Activated CD8-positive, alpha-beta memory T cell treated with anti-CD3 and anti-CD28 coated beads for 36 hours (primary cell): Measurements from ENCODE around the gene VCL. TPM values are rescaled to one million over a fixed set of nuclear protein-coding genes. Genes with fewer than 3 reads are reported as not detected.

Experiments
- CTCF ChIA-PET: fragments of 350-600 bp; sonication (Branson Sonifier 250); formaldehyde crosslinking; loops from one replicate; lab custom pipeline; 2021; ENCODE audit warnings: antibody characterized with exemption; lab: Charles Lee
- POLR2A ChIA-PET: fragments of 350-600 bp; sonication (Branson Sonifier 250); formaldehyde crosslinking; loops from one replicate; lab custom pipeline; 2021; ENCODE audit warnings: antibody characterized with exemption; lab: Charles Lee
- total RNA-seq, 2 experiments: library from RNA; stranded (reverse); gene quantifications; one replicate each; pipeline ENCODE4 v1.2.3, GENCODE V29; 2021

VCL gene
- total RNA-seq, 2 experiments from 2014 or later: 25.4 to 25.9 TPM

DNA sequence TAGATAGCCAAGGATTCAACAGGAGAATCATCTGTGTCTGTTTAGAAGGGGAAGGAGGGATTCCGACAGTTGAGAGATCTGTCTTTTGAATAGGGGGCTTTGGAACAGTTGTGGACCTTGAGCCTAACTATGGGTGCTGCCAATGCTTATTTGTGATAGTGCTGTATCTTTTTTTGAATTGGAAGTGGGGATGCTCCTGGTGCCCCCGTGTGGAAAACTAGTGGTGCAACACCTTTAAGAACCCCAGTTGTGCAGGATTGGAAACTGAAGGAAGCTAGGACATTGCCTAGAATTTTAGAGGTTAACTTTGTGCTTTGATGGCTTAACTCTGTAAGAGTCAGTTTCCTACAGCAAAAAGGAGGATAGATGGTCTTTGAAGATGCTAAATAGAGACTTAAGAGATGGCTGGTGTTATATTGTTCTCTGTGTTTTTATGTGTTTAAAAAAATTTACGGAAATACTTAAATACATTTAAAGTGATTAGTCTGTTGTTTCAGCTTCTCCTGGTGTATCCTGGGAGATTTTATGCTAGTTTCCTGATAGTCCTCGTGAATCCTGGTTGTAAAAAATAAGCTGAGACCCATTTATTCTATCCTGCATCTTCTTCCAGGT is 83.4 kb downstream of the VCL start:
- POLR2A ChIA-PET: no interaction called here

DNA sequence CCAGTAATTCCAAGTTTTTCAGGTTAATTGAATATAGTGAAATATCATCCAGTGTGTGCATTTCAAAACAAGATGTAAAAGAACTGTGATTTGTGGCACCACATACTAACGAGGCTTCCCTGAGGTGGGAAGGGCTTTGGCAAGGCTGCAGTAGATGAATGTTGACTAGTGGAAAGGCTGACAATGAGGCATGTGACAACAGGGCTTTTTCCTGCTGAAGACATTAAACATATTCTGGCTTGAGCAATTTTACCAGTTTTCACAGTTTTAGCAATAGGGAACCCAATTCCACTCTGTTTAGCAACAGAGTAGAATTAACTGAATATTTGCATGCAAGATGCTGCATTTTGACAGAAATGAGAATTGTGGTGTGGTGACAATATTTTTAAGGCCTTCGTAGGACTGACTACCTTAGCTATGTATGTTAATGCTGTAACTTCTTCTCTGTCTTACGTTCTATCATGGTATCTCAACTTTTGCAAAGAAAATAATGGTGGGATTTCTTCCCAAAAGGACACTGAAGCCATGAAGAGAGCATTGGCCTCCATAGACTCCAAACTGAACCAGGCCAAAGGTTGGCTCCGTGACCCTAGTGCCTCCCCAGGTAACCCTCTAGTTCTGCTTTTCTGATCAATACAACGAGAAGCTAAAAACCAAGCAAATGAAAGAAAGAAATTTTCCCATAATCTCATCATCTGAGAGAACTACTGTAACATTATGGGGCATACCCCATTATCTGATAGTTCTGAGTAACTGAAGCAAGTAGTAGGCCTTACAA is 84.2 kb downstream of the VCL start:
- ChIA-PET POLR2A (no interaction called here), CTCF (interaction anchor here (0.6 to 4.8 kb wide), 6 partner anchors 9 to 596 kb away, joined by 3 to 22 read pairs (median 4); no protein-coding TSS in a partner anchor)

More for the DNA sequence above, 83.4 kb downstream of the VCL start:
- CTCF ChIA-PET: interaction anchor here (0.6 to 4.8 kb wide), 8 partner anchors 8 to 595 kb away, joined by 3 to 22 read pairs (median 4); no protein-coding TSS in a partner anchor

DNA sequence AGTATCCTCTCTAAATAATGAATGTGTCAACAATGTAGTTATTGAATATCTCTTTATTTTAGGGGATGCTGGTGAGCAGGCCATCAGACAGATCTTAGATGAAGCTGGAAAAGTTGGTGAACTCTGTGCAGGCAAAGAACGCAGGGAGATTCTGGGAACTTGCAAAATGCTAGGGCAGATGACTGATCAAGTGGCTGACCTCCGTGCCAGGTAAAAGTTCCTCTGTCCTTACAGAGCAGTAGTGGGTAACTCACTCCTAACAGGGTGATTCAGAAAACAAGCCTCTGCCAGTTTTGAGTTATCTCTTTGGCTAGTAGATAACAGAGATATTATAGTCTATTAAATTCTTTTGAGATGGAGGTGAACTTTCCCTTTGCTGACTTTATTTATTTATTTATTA is 85.4 kb downstream of the VCL start:
- CTCF ChIA-PET: interaction anchor here (1.0 to 4.8 kb wide), 2 partner anchors 196 to 204 kb away, joined by 3 to 22 read pairs; no protein-coding TSS in a partner anchor
- POLR2A ChIA-PET: no interaction called here

DNA sequence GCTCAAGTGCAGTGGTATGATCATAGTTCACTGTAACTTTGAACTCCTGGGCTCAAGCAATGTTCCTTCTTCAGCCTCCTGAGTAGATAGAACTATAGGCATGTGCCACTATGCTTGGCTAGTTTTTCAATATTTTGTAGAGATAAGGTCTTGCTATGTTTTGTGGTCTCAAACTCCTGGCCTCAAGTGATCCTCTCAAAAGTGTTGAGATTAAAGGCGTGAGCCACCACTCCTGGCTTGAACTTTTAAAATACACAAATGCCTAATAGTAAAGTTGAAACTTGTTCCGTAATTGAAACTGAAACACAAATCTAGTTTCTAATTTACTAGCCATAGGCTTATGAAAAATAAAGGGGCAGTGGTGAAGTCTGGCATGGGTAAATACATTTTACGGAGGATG is 87.0 kb downstream of the VCL start:
- CTCF ChIA-PET: no interaction called here
- POLR2A ChIA-PET: no interaction called here

DNA sequence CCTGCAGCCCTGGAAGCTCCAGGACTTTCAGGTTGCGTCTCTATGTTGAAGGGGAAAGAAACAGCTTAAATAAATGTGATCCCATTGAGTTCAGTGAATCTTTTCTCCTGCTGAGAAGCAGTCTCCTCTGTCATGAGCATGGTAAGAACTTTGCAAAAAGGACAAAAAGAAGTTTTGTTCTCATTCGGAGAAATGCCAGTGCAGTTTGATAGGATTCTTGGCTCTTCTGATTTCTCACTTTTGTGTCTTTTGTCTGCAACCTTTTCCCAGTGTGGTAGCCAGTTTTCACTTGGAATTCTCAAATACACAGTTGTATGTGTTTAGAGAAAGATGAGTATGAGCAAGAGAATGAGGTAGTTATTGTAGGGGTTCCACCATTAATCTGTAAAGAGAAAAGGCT is 88.4 kb downstream of the VCL start:
- POLR2A ChIA-PET: no interaction called here
- CTCF ChIA-PET: no interaction called here

DNA sequence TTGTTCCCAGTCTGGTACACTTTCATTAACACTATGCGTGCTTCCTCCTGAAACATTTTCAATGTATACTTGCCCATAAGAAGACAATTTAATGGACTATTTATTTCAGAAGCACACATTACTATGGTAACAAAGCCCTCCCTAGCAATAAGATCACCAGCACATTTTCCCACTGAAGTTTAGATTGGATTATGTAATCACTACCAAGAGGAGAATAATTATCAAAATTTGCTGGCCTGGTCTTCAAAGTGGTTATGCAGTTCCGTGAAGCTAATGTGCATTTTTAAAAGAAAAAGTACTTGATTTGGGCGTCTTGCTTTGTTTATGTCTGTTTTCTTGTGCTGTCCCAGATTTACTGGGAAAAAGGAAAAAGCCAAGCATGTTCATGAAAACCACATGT is 90.8 kb downstream of the VCL start:
- ChIA-PET POLR2A (no interaction called here), CTCF (no interaction called here)

DNA sequence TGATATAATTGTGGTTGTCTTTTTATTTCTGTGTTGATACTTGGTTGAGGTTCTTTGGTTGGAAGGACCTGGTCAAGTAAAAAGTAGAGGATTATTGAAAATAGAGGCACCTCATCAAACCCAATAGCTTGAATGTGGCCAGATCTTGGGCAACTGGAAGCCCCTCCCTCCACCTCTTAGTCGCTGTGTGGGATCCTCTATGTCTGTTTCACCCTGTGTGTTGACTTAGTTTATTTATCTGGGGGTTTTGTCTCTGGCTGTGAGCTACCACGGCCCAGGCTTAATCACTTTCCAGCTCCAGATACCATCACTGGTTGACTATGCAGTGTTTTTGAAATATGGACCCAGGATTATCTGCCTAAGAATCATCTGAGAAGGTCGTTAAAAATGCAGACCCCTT is 94.5 kb downstream of the VCL start:
- ChIA-PET CTCF (no interaction called here), POLR2A (no interaction called here)

DNA sequence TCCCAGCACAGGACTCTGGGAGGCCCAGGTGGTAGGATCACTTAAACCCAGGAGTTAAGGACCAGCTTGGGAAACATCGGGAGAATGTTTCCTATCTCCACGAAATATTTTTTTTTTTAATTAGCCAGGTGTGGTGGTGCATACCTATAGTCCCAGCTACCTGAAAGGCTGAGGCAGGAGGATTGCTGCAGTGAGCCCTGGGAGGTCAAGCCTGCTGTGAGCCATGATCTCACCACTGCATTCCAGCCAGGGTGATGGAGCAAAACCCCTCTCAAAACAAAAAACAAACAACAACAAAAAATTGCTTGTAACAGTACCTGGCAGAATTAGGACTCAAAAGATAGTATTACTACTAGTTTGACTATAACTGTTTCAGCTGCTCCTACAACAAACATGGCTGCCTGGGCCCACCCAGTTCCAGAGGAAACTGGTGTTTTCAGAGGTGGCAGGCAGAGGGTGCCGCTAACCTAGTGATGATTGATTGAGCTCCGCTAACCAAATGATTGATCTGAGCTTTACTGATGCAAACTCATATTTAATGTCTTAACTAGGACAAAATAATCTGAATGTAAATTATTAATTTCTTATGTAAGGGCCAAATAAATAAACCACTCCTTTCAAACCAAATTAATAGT is 95.7 kb downstream of the VCL start:
- ChIA-PET POLR2A (no interaction called here), CTCF (no interaction called here)

DNA sequence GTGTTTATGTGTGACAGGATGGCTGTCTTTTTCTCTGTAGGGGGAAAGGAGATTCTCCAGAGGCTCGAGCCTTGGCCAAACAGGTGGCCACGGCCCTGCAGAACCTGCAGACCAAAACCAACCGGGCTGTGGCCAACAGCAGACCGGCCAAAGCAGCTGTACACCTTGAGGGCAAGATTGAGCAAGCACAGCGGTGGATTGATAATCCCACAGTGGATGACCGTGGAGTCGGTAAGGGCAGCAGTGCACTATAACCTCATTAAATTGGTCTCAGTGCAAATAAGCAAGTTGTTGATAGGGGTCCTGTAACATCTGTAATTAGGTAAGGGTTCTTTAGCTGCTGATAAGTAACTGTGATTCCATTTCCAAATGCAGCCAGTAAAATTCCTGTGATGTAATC is 96.3 kb downstream of the VCL start:
- ChIA-PET POLR2A (no interaction called here), CTCF (interaction anchor here (0.6 kb wide), 1 partner anchor 15 kb away, joined by 4 read pairs; no protein-coding TSS in a partner anchor)

DNA sequence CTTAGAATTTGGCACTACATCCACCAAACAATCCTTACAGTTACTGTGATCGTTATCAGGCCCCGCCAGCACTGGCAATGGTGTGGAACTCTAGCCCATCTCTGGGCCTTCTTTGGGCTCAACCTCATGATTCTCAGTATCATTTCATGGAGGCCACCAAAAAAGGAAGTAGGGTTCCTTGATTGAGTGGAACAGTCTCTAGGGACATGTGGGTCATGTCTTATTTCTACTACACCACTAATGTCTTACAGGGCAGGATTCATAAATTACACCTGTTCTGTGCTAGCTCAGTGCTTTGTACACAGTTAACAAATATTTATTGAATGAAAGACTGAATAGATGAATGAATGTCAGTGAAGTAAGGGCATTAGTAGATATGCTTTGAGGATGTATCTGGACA is 98.9 kb downstream of the VCL start:
- ChIA-PET CTCF (no interaction called here), POLR2A (no interaction called here)

DNA sequence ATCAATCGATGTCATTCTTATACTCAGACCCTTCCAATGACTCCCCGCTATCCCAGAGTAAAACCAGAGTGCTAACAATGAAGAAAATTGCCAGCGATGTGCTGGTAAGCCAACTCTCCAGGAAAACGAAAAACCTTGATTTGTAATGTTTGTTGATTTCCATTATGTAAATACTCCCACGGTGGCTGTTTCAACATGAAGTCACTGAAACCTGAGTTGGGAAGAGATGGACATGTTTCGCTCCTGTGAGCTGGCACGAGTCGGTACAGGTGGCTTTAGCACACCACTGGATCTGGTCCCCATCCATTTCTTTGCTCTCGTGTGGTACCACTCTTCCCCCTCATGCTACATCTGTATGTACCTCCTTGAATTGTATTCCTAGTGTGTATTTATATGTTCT is 99.9 kb downstream of the VCL start:
- CTCF ChIA-PET: interaction anchor here (0.6 kb wide), 1 partner anchor 157 kb away, joined by 3 read pairs; no protein-coding TSS in a partner anchor
- POLR2A ChIA-PET: no interaction called here

DNA sequence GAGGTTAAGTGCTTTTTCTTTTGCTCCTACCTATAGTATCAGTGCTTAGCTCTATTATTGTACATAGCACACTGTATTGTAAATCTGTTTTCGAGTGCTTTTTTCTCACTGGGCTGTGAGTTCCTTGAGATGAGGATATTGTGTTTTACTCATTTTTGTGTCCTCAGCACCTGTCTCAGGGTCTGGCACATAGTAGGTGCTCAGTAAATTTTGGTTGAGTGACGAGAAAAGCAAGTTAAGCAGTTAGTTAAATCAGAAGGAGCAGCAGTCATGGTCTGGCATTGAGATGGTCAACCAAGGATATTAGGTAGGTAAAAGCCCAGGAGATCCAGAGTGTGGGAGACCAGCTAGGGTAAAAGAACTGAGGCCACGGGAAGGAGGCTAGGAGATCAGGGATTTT is 101.5 kb downstream of the VCL start:
- POLR2A ChIA-PET: no interaction called here
- CTCF ChIA-PET: interaction anchor here (0.5 kb wide), 1 partner anchor 395 kb away, joined by 3 read pairs; no protein-coding TSS in a partner anchor

DNA sequence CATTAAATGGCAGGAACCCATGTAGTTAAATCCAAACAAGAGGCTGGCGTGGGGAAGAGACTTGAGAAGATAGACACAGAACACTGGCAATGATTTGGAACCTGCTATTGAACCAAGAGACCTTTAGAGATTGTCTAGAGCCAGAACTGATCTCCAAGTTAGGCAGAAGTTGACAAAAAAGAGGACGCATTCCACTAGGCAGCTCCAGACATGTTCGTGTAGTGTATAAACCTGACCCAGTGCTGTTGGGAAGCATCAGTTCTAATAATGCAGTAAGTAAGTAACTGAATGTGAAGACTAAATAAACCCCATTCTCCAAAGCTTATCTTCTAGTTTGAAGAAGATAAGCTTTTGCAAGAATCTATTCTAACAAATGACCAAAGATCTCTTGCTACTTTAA is 101.9 kb downstream of the VCL start:
- ChIA-PET CTCF (interaction anchor here (0.5 kb wide), 1 partner anchor 395 kb away, joined by 3 read pairs; no protein-coding TSS in a partner anchor), POLR2A (no interaction called here)

DNA sequence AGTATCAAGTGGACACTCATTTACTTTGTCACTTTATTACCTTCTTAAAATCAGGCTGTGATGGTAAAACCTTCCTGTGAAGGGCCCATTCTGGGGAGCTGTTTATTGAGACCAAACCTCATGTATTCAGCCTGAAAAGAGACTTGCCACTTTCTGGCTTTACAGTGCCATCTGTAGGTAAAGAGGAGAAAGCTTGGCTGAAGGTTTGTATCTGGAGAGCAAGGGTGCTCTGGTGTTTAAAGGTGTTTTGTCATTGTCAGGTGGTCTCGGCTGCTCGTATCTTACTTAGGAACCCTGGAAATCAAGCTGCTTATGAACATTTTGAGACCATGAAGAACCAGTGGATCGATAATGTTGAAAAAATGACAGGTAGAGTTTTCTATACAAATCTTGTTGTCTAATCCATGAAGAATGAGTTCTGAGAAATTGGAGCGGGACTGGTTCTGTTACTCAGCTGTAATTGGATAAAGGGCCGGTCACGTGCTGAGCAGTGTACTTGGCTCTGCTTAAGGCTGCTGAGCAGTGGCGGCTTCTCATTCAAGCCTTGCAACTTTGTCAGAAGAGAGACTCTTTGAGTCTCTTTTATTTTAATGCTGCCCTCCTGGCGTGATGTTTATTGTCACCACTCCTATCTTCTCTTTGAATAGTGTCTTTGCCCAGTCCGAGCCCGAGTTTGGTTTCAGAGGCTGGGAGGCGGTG is 105.8 kb downstream of the VCL start:
- POLR2A ChIA-PET: no interaction called here
- CTCF ChIA-PET: interaction anchor here (0.9 to 2.2 kb wide), 2 partner anchors 122 to 217 kb away, joined by 3 to 8 read pairs; no protein-coding TSS in a partner anchor

DNA sequence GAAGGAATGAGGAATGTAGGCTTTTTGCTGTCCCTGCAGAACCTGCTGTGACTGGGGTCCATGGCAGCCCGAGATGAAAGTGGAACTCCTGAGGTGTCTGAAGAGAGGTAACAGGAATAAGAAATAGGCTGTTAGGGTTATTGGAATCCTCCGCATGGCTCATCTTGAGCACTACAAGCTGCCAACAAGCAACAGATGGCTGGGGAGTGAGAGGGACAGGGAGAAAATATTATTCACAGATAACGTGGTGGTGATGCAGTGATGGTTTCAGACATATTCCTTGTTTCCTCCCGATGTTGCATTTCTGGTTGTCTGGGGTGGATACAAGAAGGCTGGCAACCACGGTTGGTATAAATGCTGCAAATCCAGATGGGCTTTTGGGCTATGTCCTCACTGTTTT is 106.6 kb downstream of the VCL start:
- ChIA-PET POLR2A (no interaction called here), CTCF (interaction anchor here (2.2 kb wide), 1 partner anchor 218 kb away, joined by 8 read pairs; no protein-coding TSS in a partner anchor)

DNA sequence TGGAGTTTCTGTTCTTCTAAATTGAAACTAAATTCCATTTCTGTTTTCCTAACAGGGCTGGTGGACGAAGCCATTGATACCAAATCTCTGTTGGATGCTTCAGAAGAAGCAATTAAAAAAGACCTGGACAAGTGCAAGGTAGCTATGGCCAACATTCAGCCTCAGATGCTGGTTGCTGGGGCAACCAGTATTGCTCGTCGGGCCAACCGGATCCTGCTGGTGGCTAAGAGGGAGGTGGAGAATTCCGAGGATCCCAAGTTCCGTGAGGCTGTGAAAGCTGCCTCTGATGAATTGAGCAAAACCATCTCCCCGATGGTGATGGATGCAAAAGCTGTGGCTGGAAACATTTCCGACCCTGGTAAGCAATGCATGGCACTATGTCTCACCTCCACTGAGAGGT is 107.1 kb downstream of the VCL start:
- ChIA-PET CTCF (no interaction called here), POLR2A (no interaction called here)

DNA sequence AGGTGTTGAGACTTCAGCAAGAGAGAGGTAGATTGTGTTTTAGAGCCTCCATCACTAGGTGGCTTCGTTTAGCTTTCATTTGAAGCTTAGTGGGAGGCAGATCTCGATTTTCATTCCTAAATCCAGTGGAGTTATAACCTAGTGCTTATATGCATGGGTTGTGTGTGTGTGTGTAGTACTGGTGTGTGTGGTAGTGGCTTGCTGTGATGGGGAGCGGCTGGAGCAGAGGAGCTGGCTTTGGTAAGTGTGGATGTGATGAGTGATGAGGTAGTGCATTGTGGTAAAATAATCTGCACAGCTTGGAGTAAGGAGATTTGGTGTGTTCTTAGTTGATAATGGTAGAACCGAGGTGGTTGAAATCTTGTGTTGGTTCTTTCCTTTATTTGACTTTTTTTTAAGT is 109.5 kb downstream of the VCL start:
- CTCF ChIA-PET: interaction anchor here (1.0 to 1.3 kb wide), 2 partner anchors 221 to 1000 kb away, joined by 3 read pairs; no protein-coding TSS in a partner anchor
- POLR2A ChIA-PET: no interaction called here

DNA sequence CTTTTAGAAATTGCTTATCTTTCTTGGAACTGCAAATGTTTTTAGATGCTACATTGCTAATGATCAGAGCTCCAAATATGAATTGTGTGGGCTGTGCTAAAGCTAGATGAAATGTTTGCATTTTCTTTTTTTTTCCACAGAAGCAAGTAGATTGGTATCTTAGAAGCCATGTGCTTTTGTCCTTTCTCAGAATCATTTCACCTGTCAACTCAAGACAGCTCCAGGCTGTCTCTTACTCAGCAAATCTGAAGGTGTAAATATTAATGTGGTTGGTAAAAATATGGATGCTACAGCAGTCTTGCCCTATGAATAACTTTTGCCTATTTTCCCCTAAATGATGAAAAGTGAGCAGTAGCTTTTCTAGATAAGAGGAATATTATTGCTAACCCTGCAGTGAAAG is 111.5 kb downstream of the VCL start:
- CTCF ChIA-PET: interaction anchor here (0.6 kb wide), 1 partner anchor 15 kb away, joined by 4 read pairs; no protein-coding TSS in a partner anchor
- POLR2A ChIA-PET: no interaction called here

DNA sequence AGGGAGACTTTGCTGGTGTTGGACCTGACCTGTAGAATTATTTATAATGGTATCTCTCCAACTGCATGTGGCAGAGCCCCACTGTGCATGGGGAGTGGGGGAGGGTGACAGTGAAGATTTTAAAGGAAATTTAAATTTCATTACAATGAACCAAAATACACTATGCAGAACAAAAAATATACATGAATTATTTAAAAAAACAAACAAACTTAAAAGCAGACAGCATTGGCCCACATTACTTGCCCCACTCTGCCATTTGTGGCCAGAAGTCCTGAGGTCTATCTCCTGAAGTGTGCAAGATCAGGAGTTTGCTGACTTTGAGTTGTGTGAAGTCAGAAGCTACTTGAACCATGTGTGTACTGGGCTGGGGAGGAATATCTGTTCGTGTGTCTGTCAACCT is 112.2 kb downstream of the VCL start:
- ChIA-PET CTCF (interaction anchor here (0.6 kb wide), 1 partner anchor 15 kb away, joined by 4 read pairs; no protein-coding TSS in a partner anchor), POLR2A (no interaction called here)
